NB4 (cell line): ENCODE measurements around the gene PTGIS.
A peak's percentile ranks its signal among the peaks of the same experiment; 100 is the strongest.

Experiments used
- DNase-seq: peaks from one replicate; pipeline ENCODE4 v3.0.0; 2010; ENCODE audit warnings: low read depth
- H3K4me3 ChIP-seq: one replicate; pipeline ENCODE4 v1.5.1; 2011; ENCODE audit warnings: mild to moderate bottlenecking, low read depth, low read length, moderate library complexity
- CTCF ChIP-seq: IDR thresholded peaks from one replicate; pipeline ENCODE4 v1.5.1; 2012; ENCODE audit warnings: low read depth, low read length
- MAX ChIP-seq: IDR thresholded peaks from 2 replicates; pipeline ENCODE4 v1.6.1; 2011; ENCODE audit warnings: low read depth, low read length
- MYC ChIP-seq: IDR thresholded peaks from 2 replicates; pipeline ENCODE4 v1.6.1; 2011; ENCODE audit warnings: low read depth, low read length
- POLR2A ChIP-seq: IDR thresholded peaks from 2 replicates; pipeline ENCODE4 v1.6.1; 2011; ENCODE audit warnings: mild to moderate bottlenecking; ENCODE audit not compliant: insufficient read length; ENCODE audit errors: extremely low read depth

PTGIS gene

GRCh38 chr20:49490689-49491088, 77.2 kb downstream of the PTGIS start:
- TF ChIP-seq CTCF: no peak
- TF ChIP-seq MYC: no peak
- TF ChIP-seq POLR2A: no peak
- no peak for TF ChIP-seq MAX
- DNase-seq: no peak
- no peak overlapping the region for H3K4me3 ChIP-seq

DNA sequence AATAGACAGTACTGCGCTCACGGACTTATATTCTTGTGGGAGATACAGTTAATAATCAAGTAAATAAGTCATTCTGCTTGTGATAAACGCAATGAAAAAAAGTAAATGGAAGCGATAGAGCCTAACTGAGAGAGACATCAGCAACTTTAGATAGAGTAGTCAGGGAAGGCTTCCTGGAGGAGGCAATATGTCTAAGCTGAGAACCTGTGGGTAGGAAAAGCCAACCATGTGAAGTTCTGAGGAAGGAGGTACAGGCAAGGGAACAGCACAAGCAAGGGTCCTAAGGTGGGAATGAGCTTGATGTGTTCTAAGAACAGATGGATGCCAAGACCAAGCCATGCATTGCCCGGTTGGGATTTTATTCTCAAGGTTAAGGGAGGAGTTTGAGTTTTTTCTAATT, 78.2 kb downstream of the PTGIS start:
- DNase-seq: no peak
- H3K4me3 ChIP-seq: no peak overlapping the region
- no peak for TF ChIP-seq MAX
- no peak for TF ChIP-seq POLR2A
- no peak for TF ChIP-seq MYC
- no peak for TF ChIP-seq CTCF

- H3K4me3 ChIP-seq: no peak overlapping the region
- TF ChIP-seq CTCF (no peak), MAX (no peak), POLR2A (no peak), MYC (no peak)
- no peak for DNase-seq
Observed at GRCh38 chr20:49486064-49486463, 81.9 kb downstream of the PTGIS start.

DNA sequence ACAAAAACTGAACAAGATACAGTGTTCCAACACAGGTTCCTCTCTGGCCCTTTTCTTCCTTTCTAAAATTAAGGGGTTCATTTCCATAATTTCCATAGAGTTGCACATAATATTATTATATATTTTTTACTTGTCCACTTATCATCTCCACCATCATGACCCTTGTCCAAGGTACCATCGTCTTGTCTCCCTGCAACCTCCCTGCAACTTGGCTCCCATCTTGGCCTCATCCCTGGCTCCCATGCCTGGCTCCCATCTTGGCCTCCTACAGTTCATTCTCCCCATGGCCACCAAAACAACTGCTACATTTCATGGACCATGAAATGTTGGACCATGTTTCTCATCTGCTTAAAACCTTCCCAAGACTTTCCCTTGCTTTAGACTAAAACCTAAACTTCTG, 82.4 kb downstream of the PTGIS start:
- DNase-seq: no peak
- no peak overlapping the region for H3K4me3 ChIP-seq
- TF ChIP-seq POLR2A: no peak
- no peak for TF ChIP-seq MYC
- no peak for TF ChIP-seq CTCF
- no peak for TF ChIP-seq MAX

- DNase-seq: peak; percentile 78
- TF ChIP-seq POLR2A (no peak), MYC (no peak), CTCF (peak; percentile 57)
- H3K4me3 ChIP-seq: no peak overlapping the region
Observed at GRCh38 chr20:49484180-49485140, 83.5 kb downstream of the PTGIS start.
